Stomach smooth muscle (tissue), 2 donors: Measurements from ENCODE around the gene KCNJ4.

Source experiments
- H3K27ac ChIP-seq: one replicate; pipeline ENCODE4 v1.7.0; 2013; ENCODE audit warnings: mild to moderate bottlenecking, low read length, inconsistent platforms
- H3K27me3 ChIP-seq, 2 donors: one replicate each; pipeline ENCODE4 v1.7.0; 2013; ENCODE audit warnings: low read length in 2 of 2; ENCODE audit not compliant: insufficient read depth in 2 of 2, control insufficient read depth in 1 of 2
- H3K36me3 ChIP-seq, 2 donors: one replicate each; pipeline ENCODE4 v1.7.0; 2013; ENCODE audit warnings: low read length in 2 of 2; ENCODE audit not compliant: control insufficient read depth in 2 of 2, insufficient read depth in 2 of 2
- H3K4me1 ChIP-seq: one replicate; pipeline ENCODE4 v1.7.0; 2013; ENCODE audit warnings: low read length; ENCODE audit not compliant: control insufficient read depth, insufficient read depth
- H3K4me3 ChIP-seq, 2 donors: one replicate each; pipeline ENCODE4 v1.7.0; 2013; ENCODE audit warnings: low read length in 2 of 2
- H3K9ac ChIP-seq, 2 donors: one replicate each; pipeline ENCODE4 v1.7.0; 2013; ENCODE audit warnings: low read length in 2 of 2, mild to moderate bottlenecking in 1 of 2
- H3K9me3 ChIP-seq, 2 donors: one replicate each; pipeline ENCODE4 v1.7.0; 2013; ENCODE audit warnings: low read length in 2 of 2; ENCODE audit not compliant: control insufficient read depth in 2 of 2
- donor health status: healthy.
- donor health status: Pancreatic carcinoma.

The KCNJ4 gene

GRCh38 chr22:38461414-38462081 lies 6.5 kb upstream of the KCNJ4 start:
- no peak overlapping the region for H3K9ac ChIP-seq
- H3K4me3 ChIP-seq, result peak overlapping the region; percentile 8 to 25
- no peak overlapping the region for H3K27ac ChIP-seq

GRCh38 chr22:38461057-38461413 lies 6.0 kb upstream of the KCNJ4 start:
- Histone ChIP-seq H3K9ac (no peak overlapping the region), H3K27me3 (peaks cover 8 to 30% of the 10 kb centered on the region in 2 donors), H3K4me3 (no peak overlapping the region), H3K9me3 (no peaks in the 10 kb centered on the region), H3K36me3 (no peaks in the 10 kb centered on the region), H3K4me1 (peaks cover 12% of the 10 kb centered on the region), H3K27ac (no peak overlapping the region)

More at GRCh38 chr22:38461414-38462081, 6.5 kb upstream of the KCNJ4 start:
- no peaks in the 10 kb centered on the region for H3K36me3 ChIP-seq
- peaks cover 12% of the 10 kb centered on the region for H3K4me1 ChIP-seq
- no peaks in the 10 kb centered on the region for H3K9me3 ChIP-seq
- H3K27me3 ChIP-seq, result peaks cover 8 to 26% of the 10 kb centered on the region in 2 donors

- Histone ChIP-seq H3K27me3 (peaks cover 9 to 30% of the 10 kb centered on the region in 2 donors), H3K4me1 (peaks cover 15% of the 10 kb centered on the region), H3K9me3 (no peaks in the 10 kb centered on the region), H3K36me3 (no peaks in the 10 kb centered on the region), H3K27ac (no peak overlapping the region), H3K4me3 (no peak overlapping the region), H3K9ac (no peak overlapping the region)
Observed at GRCh38 chr22:38460426-38460840, 5.4 kb upstream of the KCNJ4 start.

- Histone ChIP-seq H3K36me3 (no peaks in the 10 kb centered on the region), H3K9ac (no peak overlapping the region), H3K4me3 (no peak overlapping the region), H3K4me1 (peaks cover 29% of the 10 kb centered on the region), H3K9me3 (no peaks in the 10 kb centered on the region), H3K27ac (no peak overlapping the region), H3K27me3 (peaks cover 31 to 50% of the 10 kb centered on the region in 2 donors)
Observed at GRCh38 chr22:38456841-38457699, 2.1 kb upstream of the KCNJ4 start.

GRCh38 chr22:38456272-38456835 lies 1.4 kb upstream of the KCNJ4 start:
- Histone ChIP-seq H3K9me3 (no peaks in the 10 kb centered on the region), H3K4me3 (no peak overlapping the region), H3K27ac (no peak overlapping the region), H3K27me3 (peaks cover 31 to 55% of the 10 kb centered on the region in 2 donors), H3K36me3 (no peaks in the 10 kb centered on the region), H3K9ac (no peak overlapping the region), H3K4me1 (peaks cover 25% of the 10 kb centered on the region)

- H3K27ac ChIP-seq, result no peak overlapping the region
- H3K4me1 ChIP-seq, result peaks cover 22% of the 10 kb centered on the region
- H3K4me3 ChIP-seq, result peak overlapping the region in 1 of 2 donors; percentile 54
- no peaks in the 10 kb centered on the region for H3K36me3 ChIP-seq
- H3K27me3 ChIP-seq, result peaks cover 31 to 57% of the 10 kb centered on the region in 2 donors
- H3K9ac ChIP-seq, result no peak overlapping the region
- H3K9me3 ChIP-seq, result no peaks in the 10 kb centered on the region
Observed at GRCh38 chr22:38455530-38456271, 702 bp upstream of the KCNJ4 start.

DNA sequence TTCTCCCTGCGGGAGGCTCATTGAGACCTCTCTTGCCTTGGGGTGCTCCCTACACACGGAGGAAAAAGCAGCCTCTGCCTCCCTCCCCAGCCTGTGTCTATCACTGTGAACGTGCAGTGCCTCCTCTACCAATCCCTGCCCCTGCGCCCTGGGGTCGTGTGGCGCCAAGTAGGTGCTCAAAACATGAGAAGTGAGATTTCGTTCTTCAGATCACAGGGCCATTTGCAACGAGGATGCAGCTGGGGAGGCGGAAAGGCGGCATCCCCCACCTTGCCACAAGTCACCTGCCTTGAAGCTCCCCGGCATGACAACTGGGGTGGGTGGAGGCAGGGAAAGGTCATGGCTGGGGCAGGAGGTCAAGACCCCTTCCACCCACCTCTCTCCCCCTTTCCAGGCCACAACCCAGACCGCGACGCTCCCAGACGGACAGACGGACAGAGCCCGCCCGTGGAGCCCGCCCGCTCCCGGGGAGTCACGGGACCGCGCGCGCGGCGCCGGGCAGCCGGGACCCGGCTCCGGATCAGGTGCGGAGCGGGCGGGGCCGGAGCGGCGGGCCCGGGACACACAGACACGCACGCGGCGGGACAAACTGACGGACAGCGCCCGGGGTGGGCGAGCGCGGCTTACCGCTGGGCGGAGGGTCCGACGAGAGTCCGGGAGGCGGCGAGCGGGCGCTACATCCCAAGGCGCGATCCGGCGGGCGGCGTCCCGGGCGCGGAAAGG lies 485 bp downstream of the KCNJ4 start:
- Histone ChIP-seq H3K36me3 (no peaks in the 10 kb centered on the region), H3K9me3 (no peaks in the 10 kb centered on the region), H3K9ac (no peak overlapping the region), H3K4me3 (peak overlapping the region; percentile 25 to 59), H3K27me3 (peaks cover 35 to 62% of the 10 kb centered on the region in 2 donors), H3K4me1 (peaks cover 22% of the 10 kb centered on the region), H3K27ac (no peak overlapping the region)

DNA sequence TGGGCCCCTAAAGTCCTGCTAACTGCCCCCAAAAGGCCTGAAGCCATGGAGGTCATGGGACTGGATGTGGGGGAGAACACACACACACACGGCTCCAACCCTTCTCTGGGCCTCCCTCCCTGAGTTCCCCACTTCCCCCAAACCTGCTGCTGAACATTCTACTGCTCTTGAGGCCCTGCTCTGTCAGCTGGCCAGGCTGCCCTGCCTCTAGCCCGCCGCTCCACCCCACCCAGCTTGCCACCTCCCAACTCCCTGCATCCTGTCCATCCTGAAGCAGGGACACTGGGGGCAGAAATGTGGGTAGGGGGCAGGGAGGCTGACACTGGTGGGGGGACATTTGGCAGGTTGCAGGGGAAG lies 1.0 kb downstream of the KCNJ4 start:
- Histone ChIP-seq H3K9me3 (no peaks in the 10 kb centered on the region), H3K27ac (no peak overlapping the region), H3K36me3 (no peaks in the 10 kb centered on the region), H3K27me3 (peaks cover 35 to 65% of the 10 kb centered on the region in 2 donors), H3K9ac (no peak overlapping the region), H3K4me1 (peaks cover 22% of the 10 kb centered on the region), H3K4me3 (no peak overlapping the region)

DNA sequence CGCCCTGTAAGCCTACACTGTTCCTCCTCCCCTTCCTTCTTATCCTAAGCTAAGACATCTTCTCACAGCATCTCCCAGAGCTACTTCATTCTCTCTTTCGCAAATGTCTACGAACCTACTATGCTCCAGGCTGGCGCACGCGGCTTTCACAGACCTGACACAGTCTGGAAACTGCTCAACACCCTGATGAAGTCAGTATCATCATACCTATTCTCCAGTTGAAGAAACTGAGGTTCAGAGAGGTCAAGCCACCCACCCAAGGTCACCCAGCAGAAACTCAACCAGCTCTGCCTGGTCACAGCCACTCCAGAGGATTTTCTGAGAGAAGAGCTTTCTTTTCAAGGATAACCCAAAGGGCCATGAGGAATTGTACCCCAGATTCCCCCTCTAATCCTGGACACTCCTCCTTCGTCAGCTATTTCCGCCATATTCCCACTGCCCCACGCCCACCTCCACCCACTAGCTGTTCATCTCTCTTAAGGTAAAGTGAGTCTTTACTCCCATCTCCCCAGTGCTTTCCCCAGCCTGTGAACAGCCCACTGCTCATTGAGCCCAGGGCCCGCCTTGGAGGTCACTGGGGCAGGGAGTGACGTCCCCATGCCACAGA lies 1.8 kb downstream of the KCNJ4 start:
- H3K36me3 ChIP-seq, result no peaks in the 10 kb centered on the region
- no peaks in the 10 kb centered on the region for H3K9me3 ChIP-seq
- peaks cover 35 to 62% of the 10 kb centered on the region in 2 donors for H3K27me3 ChIP-seq
- H3K27ac ChIP-seq, result no peak overlapping the region
- no peak overlapping the region for H3K4me3 ChIP-seq
- no peak overlapping the region for H3K9ac ChIP-seq
- peaks cover 22% of the 10 kb centered on the region for H3K4me1 ChIP-seq
